ENCODE results near the gene HDAC3. TPM values are rescaled to one million over a fixed set of nuclear protein-coding genes. Genes with fewer than 3 reads are reported as not detected.

HDAC3 gene
- total RNA-seq, 1 donor from 2014 or later, result 45.0 TPM

- DNase-seq (ENCODE audit: low read depth in 2 of 2), result no peak
Observed at GRCh38 chr5:141662028-141662427, 25.4 kb upstream of the HDAC3 start.

- DNase-seq (ENCODE audit: low read depth in 2 of 2), result peak in 1 of 2 donors; percentile 89
Observed at GRCh38 chr5:141657937-141658545, 21.4 kb upstream of the HDAC3 start.

GRCh38 chr5:141657404-141657803, 20.8 kb upstream of the HDAC3 start:
- no peak for DNase-seq (ENCODE audit: low read depth in 2 of 2)

GRCh38 chr5:141656396-141656795, 19.7 kb upstream of the HDAC3 start:
- DNase-seq (ENCODE audit: low read depth in 2 of 2), result no peak

- no peak for DNase-seq (ENCODE audit: low read depth in 2 of 2)
Observed at GRCh38 chr5:141655020-141655419, 18.4 kb upstream of the HDAC3 start.

GRCh38 chr5:141654298-141654697, 17.6 kb upstream of the HDAC3 start:
- no peak for DNase-seq (ENCODE audit: low read depth in 2 of 2)

GRCh38 chr5:141651728-141652105, 15.1 kb upstream of the HDAC3 start:
- DNase-seq (ENCODE audit: low read depth in 2 of 2), result no peak

- peak; percentile 83 to 85 for DNase-seq (ENCODE audit: low read depth in 2 of 2)
Observed at GRCh38 chr5:141650851-141651727, 14.4 kb upstream of the HDAC3 start, which contains the start of gene FCHSD1. Gene FCHSD1, minus strand, starts transcription at chr5:141651418. Its CDS starts 50 bp downstream, at chr5:141651368.

GRCh38 chr5:141649972-141650371, 13.3 kb upstream of the HDAC3 start:
- DNase-seq (ENCODE audit: low read depth in 2 of 2), result no peak

- no peak for DNase-seq (ENCODE audit: low read depth in 2 of 2)
Observed at GRCh38 chr5:141649056-141649688, 12.5 kb upstream of the HDAC3 start.

GRCh38 chr5:141647851-141648250, 11.2 kb upstream of the HDAC3 start:
- no peak for DNase-seq (ENCODE audit: low read depth in 2 of 2)

GRCh38 chr5:141647242-141647641, 10.6 kb upstream of the HDAC3 start:
- DNase-seq (ENCODE audit: low read depth in 2 of 2), result no peak

GRCh38 chr5:141646026-141646425, 9.4 kb upstream of the HDAC3 start:
- no peak for DNase-seq (ENCODE audit: low read depth in 2 of 2)

- DNase-seq (ENCODE audit: low read depth in 2 of 2), result peak in 1 of 2 donors; percentile 81
Observed at GRCh38 chr5:141641634-141642267, 5.1 kb upstream of the HDAC3 start.

GRCh38 chr5:141640698-141641097, 4.0 kb upstream of the HDAC3 start:
- DNase-seq (ENCODE audit: low read depth in 2 of 2), result no peak

GRCh38 chr5:141640051-141640415, 3.4 kb upstream of the HDAC3 start:
- DNase-seq (ENCODE audit: low read depth in 2 of 2), result no peak

GRCh38 chr5:141639357-141640050, 2.9 kb upstream of the HDAC3 start:
- no peak for DNase-seq (ENCODE audit: low read depth in 2 of 2)

GRCh38 chr5:141638771-141639170, 2.1 kb upstream of the HDAC3 start:
- DNase-seq (ENCODE audit: low read depth in 2 of 2), result no peak

GRCh38 chr5:141637767-141638419, 1.2 kb upstream of the HDAC3 start:
- peak; percentile 33 to 70 for DNase-seq (ENCODE audit: low read depth in 2 of 2)

GRCh38 chr5:141637123-141637766, 596 bp upstream of the HDAC3 start:
- DNase-seq (ENCODE audit: low read depth in 2 of 2), result peak in 1 of 2 donors; percentile 17

- DNase-seq (ENCODE audit: low read depth in 2 of 2), result no peak
Observed at GRCh38 chr5:141636106-141636412, 590 bp downstream of the HDAC3 start.

Measured in lung microvascular endothelial cell (primary cell).